Thymus (tissue), 11 donors: Measurements from ENCODE around the gene DENND6B. TPM values are rescaled to one million over a fixed set of nuclear protein-coding genes. Genes with fewer than 3 reads are reported as not detected.
A peak's percentile ranks its signal among the peaks of the same experiment; 100 is the strongest.

Experiments
- DNase-seq, 9 donors: peaks; one replicate each; pipeline ENCODE4 v3.0.0-alpha.2; 2013; ENCODE audit warnings: low spot score in 9 of 9, low read depth in 6 of 9, missing footprints in 1 of 9
- H3K27ac ChIP-seq, 2 donors: one replicate each; pipeline ENCODE4 v1.5.1; 2013; ENCODE audit warnings: control low read depth in 1 of 2, low read depth in 1 of 2, low read length in 1 of 2, mild to moderate bottlenecking in 1 of 2, moderate library complexity in 1 of 2
- H3K27me3 ChIP-seq, 2 donors: one replicate each; pipeline ENCODE4 v1.5.1; 2013; ENCODE audit warnings: low read length in 1 of 2; ENCODE audit not compliant: control insufficient read depth in 2 of 2, insufficient read depth in 1 of 2
- H3K36me3 ChIP-seq, 2 donors: one replicate each; pipeline ENCODE4 v1.5.1; 2013; ENCODE audit warnings: low read length in 1 of 2, mild to moderate bottlenecking in 1 of 2, moderate library complexity in 1 of 2; ENCODE audit not compliant: control insufficient read depth in 2 of 2, insufficient read depth in 2 of 2
- H3K4me1 ChIP-seq, 2 donors: one replicate each; pipeline ENCODE4 v1.5.1; 2013; ENCODE audit warnings: low read length in 2 of 2; ENCODE audit not compliant: control insufficient read depth in 2 of 2, insufficient read depth in 2 of 2
- H3K4me3 ChIP-seq, 2 donors: one replicate each; pipeline ENCODE4 v1.5.1; 2013; ENCODE audit warnings: low read length in 2 of 2, control low read depth in 1 of 2, mild to moderate bottlenecking in 1 of 2
- H3K9me3 ChIP-seq, 2 donors: one replicate each; pipeline ENCODE4 v1.5.1; 2013; ENCODE audit warnings: low read length in 1 of 2, mild to moderate bottlenecking in 1 of 2; ENCODE audit not compliant: control insufficient read depth in 2 of 2, insufficient read depth in 1 of 2
- WGBS: extraction: QIAGEN DNeasy Blood & Tissue Kit; methylation state at CpG from one replicate; pipeline ENCODE4 v1.1.7; 2013; 5-methylcytosine and 5-hydroxymethylcytosine counted together
- polyA plus RNA-seq: library from polyadenylated mRNA; stranded (reverse); fragments of 200-250 nt; gene quantifications from one replicate; pipeline ENCODE4 v1.2.3, GENCODE V29; 2013
- total RNA-seq: library from RNA; stranded (reverse); fragments of 120-200 nt; gene quantifications from one replicate; pipeline ENCODE4 v1.2.4, GENCODE V29; 2013
- donor health status: healthy.

DENND6B gene
- total and polyA plus RNA-seq, 2 donors = 1.4 to 8.3 TPM

DNA sequence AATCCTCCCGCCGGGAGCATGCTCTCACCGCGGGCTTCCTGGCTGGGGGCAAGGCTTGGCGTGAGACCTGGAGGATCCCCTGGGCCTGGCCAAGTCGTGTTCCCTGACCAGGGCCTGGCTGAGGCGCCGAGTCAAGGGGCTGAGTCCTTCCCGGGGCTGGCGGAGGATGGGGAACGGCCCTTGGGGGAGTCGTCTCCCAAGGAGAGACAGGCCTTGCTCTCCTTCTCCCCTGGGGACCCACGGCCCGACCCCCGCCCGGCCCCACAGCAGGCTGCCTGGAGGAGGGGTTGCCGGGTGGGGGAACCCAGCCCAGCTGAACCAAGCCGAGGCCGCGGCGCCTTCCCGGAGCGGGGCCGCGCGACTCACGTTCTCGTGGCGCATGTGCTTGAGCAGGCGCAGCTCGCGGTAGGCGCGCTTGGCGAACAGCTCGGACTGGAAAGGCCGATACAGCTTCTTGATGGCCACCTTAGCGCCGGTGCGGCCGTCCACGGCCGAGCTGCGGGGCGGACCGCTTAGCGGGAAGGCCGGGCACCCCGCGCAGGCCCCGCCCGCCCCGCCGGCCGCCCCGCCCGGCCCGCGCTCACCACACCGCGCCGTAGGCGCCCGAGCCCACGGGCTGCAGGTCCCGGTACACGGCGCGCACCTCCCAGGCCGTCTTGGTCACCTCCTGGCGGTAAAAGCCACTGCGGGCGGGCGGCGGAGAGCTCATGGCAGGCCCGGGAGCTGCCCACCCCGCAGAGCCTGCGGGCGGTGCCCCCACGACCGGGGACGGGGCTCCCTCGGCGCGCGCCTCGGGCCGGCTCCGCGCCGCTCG is 65.8 kb downstream of the DENND6B start:
- WGBS = 2% methylated on average over 92 of the region's 92 CpGs
- no peaks in the 10 kb centered on the region for H3K36me3 ChIP-seq
- H3K27ac ChIP-seq = no peak overlapping the region
- no peaks in the 10 kb centered on the region for H3K9me3 ChIP-seq
- H3K27me3 ChIP-seq = peaks cover 52 to 77% of the 10 kb centered on the region in 2 donors
- DNase-seq = no peak
- H3K4me1 ChIP-seq = no peaks in the 10 kb centered on the region
- H3K4me3 ChIP-seq = peak overlapping the region in 1 of 2 donors; percentile 37

DNA sequence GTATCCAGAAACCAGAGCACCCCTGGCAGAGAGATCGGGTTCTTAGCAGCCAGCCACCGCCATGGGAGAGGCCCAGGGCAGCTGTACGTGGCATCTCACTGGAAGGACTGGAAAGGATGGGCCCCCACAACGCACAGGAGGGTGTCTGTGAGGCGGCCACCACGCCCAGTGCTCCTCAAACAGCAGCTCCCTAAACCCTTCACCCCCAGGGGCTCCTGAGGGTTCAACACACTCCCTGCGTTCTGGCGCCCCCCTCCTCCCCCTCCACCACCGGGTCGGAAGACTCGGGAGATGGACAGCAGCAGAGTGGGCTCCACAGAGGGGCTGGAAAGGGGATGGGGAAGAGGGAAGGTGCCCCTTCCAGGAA is 66.4 kb downstream of the DENND6B start:
- Histone ChIP-seq H3K4me1 (no peaks in the 10 kb centered on the region), H3K27me3 (peaks cover 52 to 72% of the 10 kb centered on the region in 2 donors), H3K27ac (no peak overlapping the region), H3K36me3 (no peaks in the 10 kb centered on the region), H3K4me3 (no peak overlapping the region), H3K9me3 (no peaks in the 10 kb centered on the region)
- DNase-seq = no peak
- WGBS = 51% methylated on average over 11 of the region's 11 CpGs

DNA sequence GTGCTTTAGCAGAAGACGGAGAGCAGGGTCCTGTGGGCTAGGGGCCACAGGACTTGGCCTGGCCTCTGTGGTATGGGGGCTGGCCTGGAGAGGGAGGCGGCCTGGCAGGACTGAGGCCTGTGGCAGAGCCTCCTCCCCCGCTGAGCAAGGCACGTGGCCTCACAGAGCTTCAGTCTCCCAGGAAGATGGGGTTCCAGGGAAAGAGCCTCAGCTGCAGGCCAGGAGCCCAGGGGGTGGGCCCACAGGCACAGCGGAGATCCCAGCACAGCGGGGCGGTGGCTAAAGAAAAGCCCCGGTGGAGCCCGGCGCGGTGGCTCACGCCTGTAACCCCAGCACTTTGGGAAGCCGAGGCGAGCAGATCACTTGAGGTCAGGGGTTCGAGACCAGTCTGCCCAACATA is 67.5 kb downstream of the DENND6B start:
- no peaks in the 10 kb centered on the region for H3K36me3 ChIP-seq
- DNase-seq = no peak
- no peak overlapping the region for H3K27ac ChIP-seq
- no peaks in the 10 kb centered on the region for H3K9me3 ChIP-seq
- no peaks in the 10 kb centered on the region for H3K4me1 ChIP-seq
- peaks cover 52 to 61% of the 10 kb centered on the region in 2 donors for H3K27me3 ChIP-seq
- WGBS = 97% methylated on average over 15 of the region's 15 CpGs
- no peak overlapping the region for H3K4me3 ChIP-seq

Other genes with a start within 250 kb of the DENND6B start
- 2.4 TPM for gene MLC1, start 241.6 kb downstream of the DENND6B start, total RNA-seq
- gene MLC1, start 241.6 kb downstream of the DENND6B start, polyA plus RNA-seq = 0.48 TPM
- gene MOV10L1, start 237.0 kb downstream of the DENND6B start, total RNA-seq = 0.14 TPM
- 0.32 TPM for gene MOV10L1, start 237.0 kb downstream of the DENND6B start, polyA plus RNA-seq
- 0.09 TPM for gene PANX2, start 156.3 kb downstream of the DENND6B start, total RNA-seq
- gene PANX2, start 156.3 kb downstream of the DENND6B start, polyA plus RNA-seq = 1.6 TPM
- 31.1 TPM for gene TRABD, start 141.1 kb downstream of the DENND6B start, total RNA-seq
- gene TRABD, start 141.1 kb downstream of the DENND6B start, polyA plus RNA-seq = 102 TPM
- 17.4 TPM for gene SELENOO, start 126.0 kb downstream of the DENND6B start, total RNA-seq
- 62.1 TPM for gene SELENOO, start 126.0 kb downstream of the DENND6B start, polyA plus RNA-seq
- 29.2 TPM for gene TUBGCP6, start 82.0 kb downstream of the DENND6B start, total RNA-seq
- 96.6 TPM for gene TUBGCP6, start 82.0 kb downstream of the DENND6B start, polyA plus RNA-seq
- gene HDAC10, start 75.7 kb downstream of the DENND6B start, total RNA-seq = 11.6 TPM
- 61.6 TPM for gene HDAC10, start 75.7 kb downstream of the DENND6B start, polyA plus RNA-seq
- 2.2 TPM for gene MAPK12, start 65.3 kb downstream of the DENND6B start, total RNA-seq
- gene MAPK12, start 65.3 kb downstream of the DENND6B start, polyA plus RNA-seq = 8.2 TPM
- 3.7 TPM for gene MAPK11, start 56.6 kb downstream of the DENND6B start, total RNA-seq
- 17.7 TPM for gene MAPK11, start 56.6 kb downstream of the DENND6B start, polyA plus RNA-seq
- 13.1 TPM for gene PLXNB2, start 19.4 kb downstream of the DENND6B start, total RNA-seq
- 53.2 TPM for gene PLXNB2, start 19.4 kb downstream of the DENND6B start, polyA plus RNA-seq
- 45.7 TPM for gene PPP6R2, start 16.3 kb upstream of the DENND6B start, total RNA-seq
- 45.4 TPM for gene PPP6R2, start 16.3 kb upstream of the DENND6B start, polyA plus RNA-seq
- gene SBF1, start 148.0 kb upstream of the DENND6B start, total RNA-seq = 56.7 TPM
- 88.2 TPM for gene SBF1, start 148.0 kb upstream of the DENND6B start, polyA plus RNA-seq
- gene ADM2, start 154.5 kb upstream of the DENND6B start, total RNA-seq = 1.5 TPM
- gene ADM2, start 154.5 kb upstream of the DENND6B start, polyA plus RNA-seq = 1.4 TPM
- 0.61 TPM for gene MIOX, start 159.8 kb upstream of the DENND6B start, total RNA-seq
- gene MIOX, start 159.8 kb upstream of the DENND6B start, polyA plus RNA-seq = 1.7 TPM
- gene LMF2, start 180.7 kb upstream of the DENND6B start, total RNA-seq = 23.5 TPM
- 90.2 TPM for gene LMF2, start 180.7 kb upstream of the DENND6B start, polyA plus RNA-seq
- 57.6 TPM for gene NCAPH2, start 181.2 kb upstream of the DENND6B start, total RNA-seq
- gene NCAPH2, start 181.2 kb upstream of the DENND6B start, polyA plus RNA-seq = 40.8 TPM
- gene SCO2, start 198.6 kb upstream of the DENND6B start, total RNA-seq = 3.5 TPM
- gene SCO2, start 198.6 kb upstream of the DENND6B start, polyA plus RNA-seq = 9.8 TPM
- gene TYMP, start 203.0 kb upstream of the DENND6B start, total RNA-seq = 97.3 TPM
- 156 TPM for gene TYMP, start 203.0 kb upstream of the DENND6B start, polyA plus RNA-seq
- gene KLHDC7B, start 218.9 kb upstream of the DENND6B start, total RNA-seq = 6.0 TPM
- 23.4 TPM for gene KLHDC7B, start 218.9 kb upstream of the DENND6B start, polyA plus RNA-seq
- 0.19 TPM for gene SYCE3, start 235.9 kb upstream of the DENND6B start, total RNA-seq
- 1.1 TPM for gene SYCE3, start 235.9 kb upstream of the DENND6B start, polyA plus RNA-seq